OCI-LY7 (cell line): ENCODE measurements around the gene SDHAF4.

Experiments
- CTCF ChIP-seq: fragments of 200-600 bp; sonication (generic); conservative IDR thresholded peaks from 2 replicates; pipeline ENCODE4 v1.5.1; 2014; ENCODE audit warnings: mild to moderate bottlenecking, antibody characterized with exemption, low read length, moderate library complexity, mixed read lengths
- EZH2phosphoT487 ChIP-seq: fragments of 200-600 bp; sonication (generic); IDR thresholded peaks from 2 replicates; pipeline ENCODE4 v1.6.1; 2018; ENCODE audit warnings: low read depth, borderline replicate concordance, mild to moderate bottlenecking, mixed run types, antibody characterized with exemption, low read length, moderate library complexity, mixed read lengths

- TF ChIP-seq CTCF (no peak), EZH2phosphoT487 (no peak)
These were observed 19.4 kb downstream of the SDHAF4 start for GRCh38 chr6:70586114-70586513.
